ENCODE results near the gene MAPK8. TPM values are rescaled to one million over a fixed set of nuclear protein-coding genes. Genes with fewer than 3 reads are reported as not detected.

Gene MAPK8
- total RNA-seq, 6 experiments from 2014 or later: 56.3 to 96.6 (median 74.8) TPM

DNA sequence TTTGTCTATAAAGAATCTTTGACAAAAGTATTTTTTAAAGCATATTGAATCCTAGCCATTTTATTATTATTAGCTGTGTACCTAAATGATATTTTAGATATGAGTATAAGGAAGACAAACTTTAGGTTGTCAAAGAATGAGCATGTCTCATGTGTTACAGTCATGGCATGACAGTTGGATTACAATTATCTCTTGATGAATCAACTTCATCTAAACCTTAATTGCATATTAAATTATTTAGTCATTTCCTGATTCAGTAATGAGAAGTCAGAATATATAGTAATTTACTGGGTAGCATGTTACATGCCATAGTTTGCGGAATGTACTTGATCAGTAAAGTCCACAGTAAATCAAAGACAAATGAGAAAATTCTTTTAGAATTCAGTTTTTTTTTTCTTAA, 59.2 kb downstream of the MAPK8 start:
- no peak for DNase-seq
- peaks cover 61% of the 10 kb centered on the region for H3K4me1 Mint-ChIP-seq (ENCODE audit: low read depth)
- H3K9me3 Mint-ChIP-seq: no peaks in the 10 kb centered on the region
- H3K36me3 Mint-ChIP-seq (ENCODE audit: low read depth): peaks cover 8% of the 10 kb centered on the region; the same call in 1 of the 2 replicates
- H3K27me3 Mint-ChIP-seq (ENCODE audit: insufficient read depth): no peaks in the 10 kb centered on the region; the same call in 1 of the 2 replicates
- TF ChIP-seq, protein P1, sequence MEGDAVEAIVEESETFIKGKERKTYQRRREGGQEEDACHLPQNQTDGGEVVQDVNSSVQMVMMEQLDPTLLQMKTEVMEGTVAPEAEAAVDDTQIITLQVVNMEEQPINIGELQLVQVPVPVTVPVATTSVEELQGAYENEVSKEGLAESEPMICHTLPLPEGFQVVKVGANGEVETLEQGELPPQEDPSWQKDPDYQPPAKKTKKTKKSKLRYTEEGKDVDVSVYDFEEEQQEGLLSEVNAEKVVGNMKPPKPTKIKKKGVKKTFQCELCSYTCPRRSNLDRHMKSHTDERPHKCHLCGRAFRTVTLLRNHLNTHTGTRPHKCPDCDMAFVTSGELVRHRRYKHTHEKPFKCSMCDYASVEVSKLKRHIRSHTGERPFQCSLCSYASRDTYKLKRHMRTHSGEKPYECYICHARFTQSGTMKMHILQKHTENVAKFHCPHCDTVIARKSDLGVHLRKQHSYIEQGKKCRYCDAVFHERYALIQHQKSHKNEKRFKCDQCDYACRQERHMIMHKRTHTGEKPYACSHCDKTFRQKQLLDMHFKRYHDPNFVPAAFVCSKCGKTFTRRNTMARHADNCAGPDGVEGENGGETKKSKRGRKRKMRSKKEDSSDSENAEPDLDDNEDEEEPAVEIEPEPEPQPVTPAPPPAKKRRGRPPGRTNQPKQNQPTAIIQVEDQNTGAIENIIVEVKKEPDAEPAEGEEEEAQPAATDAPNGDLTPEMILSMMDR (IDR thresholded peaks at IDR 0.05): no peak
- H3K4me3 Mint-ChIP-seq: peak overlapping the region; percentile 61
- H3K27ac Mint-ChIP-seq: peak overlapping the region; percentile 50

DNA sequence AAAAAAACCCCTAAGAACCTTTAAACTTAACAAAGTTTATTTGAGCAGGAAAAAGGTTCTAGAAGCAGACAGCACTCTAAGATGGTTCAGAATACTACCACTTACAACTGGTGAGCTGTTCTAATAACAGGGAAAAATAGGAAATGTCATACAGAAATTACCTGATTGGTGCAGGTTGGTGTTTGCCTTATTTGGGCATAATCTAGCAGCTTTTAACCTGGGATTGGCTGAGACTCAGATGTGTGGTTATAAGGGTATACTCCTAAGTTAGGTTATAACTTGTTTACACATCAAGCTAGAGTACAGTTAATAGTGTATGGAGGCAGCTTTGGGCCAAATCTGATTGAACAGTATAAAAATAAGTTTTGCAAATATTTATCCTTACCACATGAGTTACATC, 59.8 kb downstream of the MAPK8 start:
- no peaks in the 10 kb centered on the region; the same call in 1 of the 2 replicates for H3K27me3 Mint-ChIP-seq (ENCODE audit: insufficient read depth)
- H3K4me1 Mint-ChIP-seq (ENCODE audit: low read depth): peaks cover 55% of the 10 kb centered on the region
- no peaks in the 10 kb centered on the region for H3K9me3 Mint-ChIP-seq
- peak overlapping the region; percentile 28 for H3K4me3 Mint-ChIP-seq
- peak overlapping the region; percentile 50 for H3K27ac Mint-ChIP-seq
- TF ChIP-seq, protein P1 (IDR thresholded peaks at IDR 0.05): no peak
- no peak for DNase-seq
- peaks cover 10% of the 10 kb centered on the region; the same call in 1 of the 2 replicates for H3K36me3 Mint-ChIP-seq (ENCODE audit: low read depth)

DNA sequence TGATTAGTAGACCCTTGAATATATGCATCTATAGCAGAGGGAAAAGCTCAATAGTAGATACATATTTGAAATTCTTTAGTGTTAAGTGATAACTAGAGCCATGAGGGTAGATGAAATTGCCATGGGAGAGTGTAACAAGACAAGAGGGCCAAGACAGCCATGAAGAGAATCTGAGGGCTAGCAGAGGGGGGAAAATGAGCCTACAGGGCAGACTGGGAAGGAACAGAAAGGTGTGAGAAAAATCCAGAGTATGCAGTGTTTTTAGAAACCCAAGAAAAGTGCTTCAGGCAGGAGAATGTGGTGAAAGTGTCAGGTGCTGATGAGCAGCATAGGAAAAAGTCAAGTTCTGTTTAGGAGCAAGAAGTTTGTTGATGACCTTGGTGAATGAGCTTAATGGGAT, 63.0 kb downstream of the MAPK8 start:
- DNase-seq: no peak
- TF ChIP-seq, protein P1 (IDR thresholded peaks at IDR 0.05): no peak
- H3K4me3 Mint-ChIP-seq: no peak overlapping the region
- no peak overlapping the region for H3K27ac Mint-ChIP-seq
- H3K9me3 Mint-ChIP-seq: peaks cover 8% of the 10 kb centered on the region
- no peaks in the 10 kb centered on the region; the same call in 1 of the 2 replicates for H3K27me3 Mint-ChIP-seq (ENCODE audit: insufficient read depth)
- H3K4me1 Mint-ChIP-seq (ENCODE audit: low read depth): peaks cover 30% of the 10 kb centered on the region
- peaks cover 40% of the 10 kb centered on the region for H3K36me3 Mint-ChIP-seq (ENCODE audit: low read depth)

- peaks cover 26% of the 10 kb centered on the region for H3K9me3 Mint-ChIP-seq
- H3K4me1 Mint-ChIP-seq (ENCODE audit: low read depth): peaks cover 45% of the 10 kb centered on the region
- peak overlapping the region; percentile 65 for H3K27ac Mint-ChIP-seq
- H3K4me3 Mint-ChIP-seq: no peak overlapping the region
- H3K36me3 Mint-ChIP-seq (ENCODE audit: low read depth): peaks cover 27% of the 10 kb centered on the region
- peaks cover 3% of the 10 kb centered on the region; the same call in 1 of the 2 replicates for H3K27me3 Mint-ChIP-seq (ENCODE audit: insufficient read depth)
- TF ChIP-seq, protein P1 (IDR thresholded peaks at IDR 0.05): no peak
- DNase-seq: no peak
These were observed 71.5 kb downstream of the MAPK8 start for GRCh38 chr10:48377751-48378530.

GRCh38 chr10:48378675-48379074, 72.2 kb downstream of the MAPK8 start:
- no peak overlapping the region for H3K4me3 Mint-ChIP-seq
- DNase-seq: no peak
- H3K27me3 Mint-ChIP-seq (ENCODE audit: insufficient read depth): peaks cover 3% of the 10 kb centered on the region; the same call in 1 of the 2 replicates
- TF ChIP-seq, protein P1 (IDR thresholded peaks at IDR 0.05): no peak
- peaks cover 26% of the 10 kb centered on the region for H3K9me3 Mint-ChIP-seq
- H3K36me3 Mint-ChIP-seq (ENCODE audit: low read depth): peaks cover 21% of the 10 kb centered on the region
- H3K4me1 Mint-ChIP-seq (ENCODE audit: low read depth): peaks cover 53% of the 10 kb centered on the region
- H3K27ac Mint-ChIP-seq: no peak overlapping the region
